Measurements from ENCODE around the gene FAM163B.

Gene FAM163B

DNA sequence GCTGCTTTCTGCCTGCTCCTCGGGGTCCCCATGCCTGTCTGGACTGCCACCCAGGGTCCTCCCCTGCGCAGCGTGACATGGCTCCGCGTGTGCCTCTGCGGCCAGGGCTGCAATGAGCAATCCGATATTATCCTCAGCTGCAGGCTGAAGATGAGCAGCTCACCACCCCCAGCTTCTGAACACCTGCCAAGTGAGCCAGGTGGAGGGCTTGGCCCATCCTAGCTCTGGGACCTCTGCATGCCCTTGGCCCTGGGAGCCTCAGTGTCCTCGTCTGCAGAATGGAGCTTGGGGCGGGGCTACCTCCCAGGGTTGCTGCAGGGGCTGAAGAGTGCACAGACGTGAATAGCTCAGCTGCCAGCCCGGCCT, 80.3 kb downstream of the FAM163B start:
- no peak for DNase-seq (ENCODE audit: low read depth)
- no peak overlapping the region for H3K4me3 ChIP-seq (ENCODE audit: low read length)
- TF ChIP-seq CTCF (conservative IDR thresholded peaks at IDR 0.05; ENCODE audit: low read length), result no peak

GRCh38 chr9:133528001-133528875, 81.0 kb downstream of the FAM163B start:
- no peak overlapping the region for H3K4me3 ChIP-seq (ENCODE audit: low read length)
- TF ChIP-seq CTCF (conservative IDR thresholded peaks at IDR 0.05; ENCODE audit: low read length), result no peak
- DNase-seq (ENCODE audit: low read depth), result no peak

DNA sequence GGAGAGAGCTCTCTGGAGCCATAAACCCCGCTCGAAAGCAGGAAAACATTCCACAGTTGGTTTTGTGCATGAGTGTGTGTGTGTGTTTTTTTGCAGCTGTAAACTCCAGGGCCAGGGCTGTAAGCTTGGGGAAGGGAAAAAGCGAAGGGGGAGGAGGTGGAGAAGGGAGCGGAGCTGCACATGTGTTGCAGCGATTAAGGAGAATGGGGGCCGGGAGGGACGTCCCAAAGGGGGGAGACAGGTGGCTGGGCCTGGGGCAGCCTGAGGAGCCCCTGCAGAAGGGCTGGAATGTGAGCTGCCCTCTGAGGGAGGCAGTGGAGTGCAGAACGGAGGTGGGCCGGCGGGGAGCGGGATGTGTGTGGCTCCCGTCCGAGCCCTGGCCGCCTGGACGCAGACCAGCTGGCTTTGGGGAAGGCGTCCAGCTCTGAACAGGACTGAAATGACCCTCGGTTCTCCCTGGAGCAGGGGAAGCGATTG, 81.7 kb downstream of the FAM163B start:
- DNase-seq (ENCODE audit: low read depth), result no peak
- no peak for TF ChIP-seq CTCF (conservative IDR thresholded peaks at IDR 0.05; ENCODE audit: low read length)
- no peak overlapping the region for H3K4me3 ChIP-seq (ENCODE audit: low read length)

Data from AG10803 (cell line).